Erythroblast (primary cell): ENCODE data around the gene DUS1L.

Experiments
- GATA1 ChIP-seq: IDR thresholded peaks from 2 replicates; pipeline ENCODE4 v1.6.1; 2011; ENCODE audit warnings: low read depth, mild to moderate bottlenecking, control low read depth, low read length, moderate library complexity
- POLR2A ChIP-seq: IDR thresholded peaks from 2 replicates; pipeline ENCODE4 v1.6.1; 2011; ENCODE audit warnings: mild to moderate bottlenecking, low read length

DNA sequence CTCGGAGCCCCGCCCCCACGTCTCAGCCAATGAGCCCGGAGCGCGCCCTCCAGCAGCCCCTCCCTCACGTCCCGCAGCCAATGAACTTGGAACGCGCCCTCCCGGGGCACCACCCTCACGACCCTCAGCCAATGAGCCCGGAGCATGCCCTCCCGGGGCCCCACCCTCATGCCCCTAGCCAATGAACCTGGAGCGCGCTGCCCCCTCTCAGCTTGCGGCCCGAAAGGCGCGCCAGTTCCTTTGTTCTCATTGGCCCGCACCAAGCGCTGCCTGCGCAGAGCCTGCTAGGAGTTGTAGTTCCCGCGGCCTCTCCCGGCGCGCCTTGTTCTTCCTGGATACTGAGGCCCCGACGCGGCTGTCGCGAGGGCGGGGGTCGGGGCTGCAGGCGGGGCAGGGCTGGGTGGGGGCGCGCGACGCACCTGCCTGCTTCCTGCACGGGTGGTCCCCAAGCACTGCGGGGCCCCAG lies 42.6 kb downstream of the DUS1L start, which contains the start of gene LRRC45:
- TF ChIP-seq POLR2A (no peak), GATA1 (no peak)
